Mucosa of rectum (tissue), 2 donors: ENCODE results near the gene RSPRY1.
A peak's percentile ranks its signal among the peaks of the same experiment; 100 is the strongest.

Experiments
- H3K27ac ChIP-seq, 2 donors: one replicate each; pipeline ENCODE4 v1.7.0; 2013; ENCODE audit warnings: inconsistent platforms in 2 of 2, low read depth in 2 of 2, low read length in 2 of 2
- H3K27me3 ChIP-seq, 2 donors: one replicate each; pipeline ENCODE4 v1.7.0; 2013; ENCODE audit warnings: low read length in 2 of 2; ENCODE audit not compliant: control insufficient read depth in 2 of 2, insufficient read depth in 2 of 2
- H3K36me3 ChIP-seq, 2 donors: one replicate each; pipeline ENCODE4 v1.7.0; 2013; ENCODE audit warnings: low read length in 2 of 2; ENCODE audit not compliant: control insufficient read depth in 2 of 2, insufficient read depth in 2 of 2
- H3K4me1 ChIP-seq, 2 donors: one replicate each; pipeline ENCODE4 v1.7.0; 2013; ENCODE audit warnings: low read length in 2 of 2, mild to moderate bottlenecking in 1 of 2; ENCODE audit not compliant: control insufficient read depth in 2 of 2, insufficient read depth in 2 of 2
- H3K4me3 ChIP-seq, 2 donors: one replicate each; pipeline ENCODE4 v1.7.0; 2013; ENCODE audit warnings: low read length in 2 of 2
- H3K9ac ChIP-seq, 2 donors: one replicate each; pipeline ENCODE4 v1.7.0; 2013; ENCODE audit warnings: low read length in 2 of 2, low read depth in 1 of 2, mild to moderate bottlenecking in 1 of 2
- H3K9me3 ChIP-seq, 2 donors: one replicate each; pipeline ENCODE4 v1.7.0; 2013; ENCODE audit warnings: low read length in 2 of 2; ENCODE audit not compliant: control insufficient read depth in 2 of 2
- donor health status: healthy.
- donor health status: Normal muscosa, but diverticular disease.

RSPRY1 gene

GRCh38 chr16:57289391-57290257 lies 103.5 kb downstream of the RSPRY1 start:
- no peaks in the 10 kb centered on the region for H3K36me3 ChIP-seq
- no peaks in the 10 kb centered on the region for H3K27me3 ChIP-seq
- H3K9ac ChIP-seq = no peak overlapping the region
- H3K27ac ChIP-seq = peak overlapping the region in 1 of 2 donors; percentile 16
- H3K4me3 ChIP-seq = no peak overlapping the region
- H3K4me1 ChIP-seq = peaks cover 3 to 4% of the 10 kb centered on the region in 2 donors
- no peaks in the 10 kb centered on the region for H3K9me3 ChIP-seq
